Mesothelial cell of epicardium (in vitro differentiated cells): Measurements from ENCODE around the gene BLACAT1. TPM values are rescaled to one million over a fixed set of nuclear protein-coding genes. Genes with fewer than 3 reads are reported as not detected.

ENCODE experiments used
- DNase-seq, 2 experiments: peaks; one replicate each; pipeline ENCODE4 v3.0.0; 2021; ENCODE audit warnings: low spot score in 2 of 2; ENCODE audit not compliant: unreplicated experiment in 2 of 2
- H3K27ac Mint-ChIP-seq: 2 replicates; pipeline ENCODE4 v1.8.0; 2021; ENCODE audit warnings: mixed read lengths
- H3K27me3 Mint-ChIP-seq: 2 replicates; pipeline ENCODE4 v1.8.0; 2021; ENCODE audit warnings: low read depth, mixed read lengths
- H3K36me3 Mint-ChIP-seq: 2 replicates; pipeline ENCODE4 v1.8.0; 2021; ENCODE audit warnings: mixed read lengths
- H3K4me1 Mint-ChIP-seq: 2 replicates; pipeline ENCODE4 v1.8.0; 2021; ENCODE audit warnings: mixed read lengths
- H3K4me3 Mint-ChIP-seq: 2 replicates; pipeline ENCODE4 v1.8.0; 2021; ENCODE audit warnings: mild to moderate bottlenecking, moderate library complexity, mixed read lengths
- H3K9me3 Mint-ChIP-seq: 2 replicates; pipeline ENCODE4 v1.8.0; 2021; ENCODE audit warnings: mixed read lengths
- total RNA-seq: library from RNA; stranded (reverse); gene quantifications from 3 replicates; pipeline ENCODE4 v1.2.1, GENCODE V29; 2021
- TF ChIP-seq, protein P1 (sequence below): fragments of 200-600 bp; sonication (generic); IDR thresholded peaks from one replicate; pipeline ENCODE4 v1.5.0; 2021; ENCODE audit warnings: antibody characterized with exemption; ENCODE audit not compliant: unreplicated experiment

Gene BLACAT1
- total RNA-seq, 1 donor from 2014 or later, result 0.74 TPM

DNA sequence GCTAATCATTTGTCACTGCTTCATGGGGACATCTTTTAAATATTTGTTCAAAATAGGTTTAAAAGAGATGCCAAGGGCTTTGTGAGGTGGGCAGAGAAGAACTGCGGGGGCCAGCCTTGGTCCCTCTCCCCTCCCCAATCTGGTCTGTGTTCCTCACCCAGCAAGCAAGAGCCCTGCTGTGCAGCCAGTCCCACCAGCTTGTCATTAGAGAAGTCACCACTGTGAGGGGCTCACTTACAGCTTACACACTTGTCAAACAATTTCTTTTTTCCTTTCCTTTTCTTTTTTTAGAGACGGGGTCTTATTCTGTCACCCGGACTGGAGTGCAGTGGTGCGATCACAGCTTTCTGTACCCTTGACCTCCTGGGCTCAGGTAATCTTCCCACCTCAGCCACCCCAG lies 38.3 kb upstream of the BLACAT1 start:
- H3K27ac Mint-ChIP-seq, result no peak overlapping the region
- no peaks in the 10 kb centered on the region for H3K36me3 Mint-ChIP-seq
- DNase-seq, result no peak
- peaks cover 27% of the 10 kb centered on the region for H3K27me3 Mint-ChIP-seq
- no peak overlapping the region for H3K4me3 Mint-ChIP-seq
- H3K9me3 Mint-ChIP-seq, result no peaks in the 10 kb centered on the region
- H3K4me1 Mint-ChIP-seq, result peaks cover 18% of the 10 kb centered on the region
- TF ChIP-seq, protein P1, sequence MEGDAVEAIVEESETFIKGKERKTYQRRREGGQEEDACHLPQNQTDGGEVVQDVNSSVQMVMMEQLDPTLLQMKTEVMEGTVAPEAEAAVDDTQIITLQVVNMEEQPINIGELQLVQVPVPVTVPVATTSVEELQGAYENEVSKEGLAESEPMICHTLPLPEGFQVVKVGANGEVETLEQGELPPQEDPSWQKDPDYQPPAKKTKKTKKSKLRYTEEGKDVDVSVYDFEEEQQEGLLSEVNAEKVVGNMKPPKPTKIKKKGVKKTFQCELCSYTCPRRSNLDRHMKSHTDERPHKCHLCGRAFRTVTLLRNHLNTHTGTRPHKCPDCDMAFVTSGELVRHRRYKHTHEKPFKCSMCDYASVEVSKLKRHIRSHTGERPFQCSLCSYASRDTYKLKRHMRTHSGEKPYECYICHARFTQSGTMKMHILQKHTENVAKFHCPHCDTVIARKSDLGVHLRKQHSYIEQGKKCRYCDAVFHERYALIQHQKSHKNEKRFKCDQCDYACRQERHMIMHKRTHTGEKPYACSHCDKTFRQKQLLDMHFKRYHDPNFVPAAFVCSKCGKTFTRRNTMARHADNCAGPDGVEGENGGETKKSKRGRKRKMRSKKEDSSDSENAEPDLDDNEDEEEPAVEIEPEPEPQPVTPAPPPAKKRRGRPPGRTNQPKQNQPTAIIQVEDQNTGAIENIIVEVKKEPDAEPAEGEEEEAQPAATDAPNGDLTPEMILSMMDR, result no peak

DNA sequence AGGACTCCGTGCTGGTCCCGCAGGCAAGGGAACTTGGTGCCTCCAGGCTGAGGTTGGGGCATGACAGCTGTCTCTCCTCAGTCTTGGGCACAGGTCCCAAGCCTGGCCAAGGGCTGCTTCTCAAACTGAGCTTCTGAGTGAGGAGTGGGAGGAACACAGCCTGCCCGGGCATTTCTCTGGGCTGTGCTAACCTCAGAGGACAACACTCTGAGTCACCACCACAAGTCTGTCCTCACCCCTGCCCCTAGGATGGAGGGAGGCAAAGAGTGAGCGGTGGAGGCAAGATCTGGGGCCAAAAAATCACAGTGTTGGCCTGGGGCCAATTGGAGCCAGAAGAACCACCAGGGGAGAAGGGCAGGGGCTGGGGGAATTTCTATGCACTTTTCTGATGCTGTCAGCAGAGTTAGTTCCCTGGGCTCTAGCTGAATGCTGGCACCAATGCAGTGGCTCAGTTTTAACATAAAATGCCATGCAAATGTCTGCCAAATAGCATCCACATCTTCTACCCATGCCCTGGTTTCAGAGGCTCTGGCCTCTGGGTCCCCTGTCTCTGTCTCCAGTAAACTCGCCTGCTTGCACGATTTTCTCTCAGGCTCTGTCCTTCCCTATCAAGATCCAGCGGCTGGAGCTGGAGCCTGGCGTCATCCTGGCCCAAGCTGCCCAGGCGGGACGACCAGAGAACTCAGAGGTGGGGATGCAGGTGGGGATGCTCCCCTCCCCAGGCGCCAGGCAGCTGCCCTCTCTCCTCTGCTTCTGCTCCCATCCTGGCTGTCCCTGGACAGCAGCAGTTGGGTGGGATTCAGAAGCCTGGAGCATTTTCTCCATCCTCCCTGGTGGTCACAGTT lies 37.6 kb upstream of the BLACAT1 start:
- peaks cover 18% of the 10 kb centered on the region for H3K4me1 Mint-ChIP-seq
- TF ChIP-seq, protein P1, result no peak
- no peaks in the 10 kb centered on the region for H3K9me3 Mint-ChIP-seq
- H3K27ac Mint-ChIP-seq, result no peak overlapping the region
- H3K27me3 Mint-ChIP-seq, result peaks cover 27% of the 10 kb centered on the region
- H3K4me3 Mint-ChIP-seq, result no peak overlapping the region
- no peaks in the 10 kb centered on the region for H3K36me3 Mint-ChIP-seq
- no peak for DNase-seq

DNA sequence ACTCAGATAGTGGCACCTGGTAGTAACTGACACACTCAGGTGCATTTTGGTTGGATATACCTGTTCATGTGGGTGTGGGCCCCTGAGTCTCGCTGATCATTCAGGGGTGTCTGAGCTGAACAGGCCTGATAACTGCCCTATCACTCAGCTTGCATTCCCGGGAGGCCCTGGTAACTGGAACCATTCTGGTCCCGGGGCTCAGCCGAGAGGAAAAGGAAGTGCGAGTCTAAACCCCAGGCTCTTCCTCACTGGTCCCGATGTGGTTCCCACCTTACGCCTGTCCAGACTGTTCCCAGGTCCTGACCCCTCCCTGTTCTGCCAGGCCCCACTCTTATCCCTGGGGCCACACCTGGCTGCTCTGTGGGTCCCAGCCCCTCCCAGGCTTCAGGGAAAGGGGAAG lies 36.9 kb upstream of the BLACAT1 start:
- DNase-seq, result no peak
- TF ChIP-seq, protein P1, result no peak
- H3K27me3 Mint-ChIP-seq, result peaks cover 30% of the 10 kb centered on the region
- H3K9me3 Mint-ChIP-seq, result no peaks in the 10 kb centered on the region
- peaks cover 18% of the 10 kb centered on the region for H3K4me1 Mint-ChIP-seq
- no peak overlapping the region for H3K4me3 Mint-ChIP-seq
- H3K27ac Mint-ChIP-seq, result no peak overlapping the region
- H3K36me3 Mint-ChIP-seq, result no peaks in the 10 kb centered on the region

DNA sequence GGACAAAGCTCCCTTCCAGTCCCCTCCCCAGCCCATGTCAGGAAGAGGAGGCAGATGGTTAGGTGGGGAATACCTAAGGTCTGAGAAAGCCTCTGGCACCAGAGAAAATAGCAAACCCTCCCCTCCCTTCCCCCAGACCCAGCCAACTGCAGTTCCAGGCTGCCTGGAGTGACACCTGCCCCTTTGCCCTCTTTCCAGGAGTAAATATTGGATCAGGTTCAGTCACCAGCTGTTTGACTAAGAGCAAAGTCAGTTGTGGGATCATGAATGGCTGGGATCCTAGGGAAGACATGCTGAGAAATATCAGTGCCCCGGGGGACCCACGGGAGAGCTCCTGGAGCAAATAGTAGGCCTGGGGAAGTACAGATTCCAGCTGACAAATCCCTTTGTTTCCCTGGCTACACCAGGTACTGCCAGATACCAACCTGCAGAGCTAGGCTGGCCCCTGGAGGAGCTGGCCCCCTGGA lies 36.4 kb upstream of the BLACAT1 start:
- H3K4me3 Mint-ChIP-seq, result no peak overlapping the region
- no peaks in the 10 kb centered on the region for H3K36me3 Mint-ChIP-seq
- no peaks in the 10 kb centered on the region for H3K9me3 Mint-ChIP-seq
- TF ChIP-seq, protein P1, result no peak
- no peak overlapping the region for H3K27ac Mint-ChIP-seq
- H3K27me3 Mint-ChIP-seq, result peaks cover 27% of the 10 kb centered on the region
- peaks cover 18% of the 10 kb centered on the region for H3K4me1 Mint-ChIP-seq
- DNase-seq, result no peak

DNA sequence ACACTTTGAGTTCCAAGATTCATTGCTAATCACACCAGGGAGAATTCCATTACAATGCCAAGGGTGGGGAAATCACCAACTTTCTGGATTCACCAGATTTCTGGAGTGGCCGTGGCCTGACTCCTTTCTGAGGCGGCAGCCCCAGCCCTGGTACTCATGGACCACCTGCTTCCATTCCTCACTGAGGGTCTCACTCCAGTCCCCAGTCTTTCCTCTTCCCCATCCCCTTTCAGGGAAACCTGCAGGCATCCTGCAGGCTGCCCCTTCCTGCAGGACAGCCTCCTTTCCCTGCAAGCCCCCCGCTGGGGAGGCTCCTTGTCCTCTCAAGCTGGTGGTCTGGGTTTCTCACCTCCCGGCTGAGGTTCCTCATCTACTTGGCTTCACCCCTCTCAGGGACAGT lies 35.9 kb upstream of the BLACAT1 start:
- DNase-seq, result no peak
- H3K27me3 Mint-ChIP-seq, result peaks cover 27% of the 10 kb centered on the region
- H3K36me3 Mint-ChIP-seq, result no peaks in the 10 kb centered on the region
- H3K9me3 Mint-ChIP-seq, result no peaks in the 10 kb centered on the region
- H3K4me3 Mint-ChIP-seq, result no peak overlapping the region
- TF ChIP-seq, protein P1, result no peak
- H3K4me1 Mint-ChIP-seq, result peaks cover 18% of the 10 kb centered on the region
- H3K27ac Mint-ChIP-seq, result no peak overlapping the region
